ENCODE results near the gene DDX51.
A peak's percentile ranks its signal among the peaks of the same experiment; 100 is the strongest.

Gene DDX51

GRCh38 chr12:132181570-132182200 is 37.6 kb upstream of the DDX51 start:
- H3K27me3 ChIP-seq (ENCODE audit: insufficient read depth, poor library complexity, severe bottlenecking), result peaks cover 12% of the 10 kb centered on the region
- no peak overlapping the region for H3K27ac ChIP-seq (replicated peaks)
- no peak overlapping the region for H3K4me3 ChIP-seq (replicated peaks; ENCODE audit: insufficient read depth, low read length)
- no peak for TF ChIP-seq CTCF (IDR thresholded peaks at IDR 0.05; ENCODE audit: insufficient read depth, low read length)
- TF ChIP-seq REST (IDR thresholded peaks at IDR 0.05; ENCODE audit: insufficient replicate concordance, low read depth), result no peak
- no peak for TF ChIP-seq SPI1 (IDR thresholded peaks at IDR 0.05; ENCODE audit: borderline replicate concordance, low read depth)
- no peak for DNase-seq (ENCODE audit: low read depth in 1 of 2, low spot score in 1 of 2)

GRCh38 chr12:132180648-132181546 is 36.8 kb upstream of the DDX51 start:
- no peak for TF ChIP-seq REST (IDR thresholded peaks at IDR 0.05; ENCODE audit: insufficient replicate concordance, low read depth)
- TF ChIP-seq GABPA (IDR thresholded peaks at IDR 0.05; ENCODE audit: low read depth), result no peak
- TF ChIP-seq CTCF (IDR thresholded peaks at IDR 0.05; ENCODE audit: insufficient read depth, low read length), result no peak
- TF ChIP-seq POLR2AphosphoS5 (IDR thresholded peaks at IDR 0.05; ENCODE audit: low read depth), result no peak
- TF ChIP-seq SPI1 (IDR thresholded peaks at IDR 0.05; ENCODE audit: borderline replicate concordance, low read depth), result no peak
- Histone ChIP-seq H3K4me3 (replicated peaks; ENCODE audit: insufficient read depth, low read length) (no peak overlapping the region), H3K27ac (replicated peaks) (no peak overlapping the region), H3K27me3 (ENCODE audit: insufficient read depth, poor library complexity, severe bottlenecking) (peaks cover 7% of the 10 kb centered on the region)
- DNase-seq (ENCODE audit: low read depth in 1 of 2, low spot score in 1 of 2), result no peak

- Histone ChIP-seq H3K4me3 (replicated peaks; ENCODE audit: insufficient read depth, low read length) (no peak overlapping the region), H3K27me3 (ENCODE audit: insufficient read depth, poor library complexity, severe bottlenecking) (peaks cover 4% of the 10 kb centered on the region), H3K27ac (replicated peaks) (no peak overlapping the region)
- TF ChIP-seq SPI1 (IDR thresholded peaks at IDR 0.05; ENCODE audit: borderline replicate concordance, low read depth) (no peak), REST (IDR thresholded peaks at IDR 0.05; ENCODE audit: insufficient replicate concordance, low read depth) (peak; percentile 69), POLR2AphosphoS5 (IDR thresholded peaks at IDR 0.05; ENCODE audit: low read depth) (no peak), CTCF (IDR thresholded peaks at IDR 0.05; ENCODE audit: insufficient read depth, low read length) (no peak), GABPA (IDR thresholded peaks at IDR 0.05; ENCODE audit: low read depth) (no peak)
- no peak for DNase-seq (ENCODE audit: low read depth in 1 of 2, low spot score in 1 of 2)
These were observed 35.6 kb upstream of the DDX51 start for GRCh38 chr12:132179431-132180362.
